K562 (cell line): ENCODE results near the gene SLC39A11. TPM values are rescaled to one million over a fixed set of nuclear protein-coding genes. Genes with fewer than 3 reads are reported as not detected.

Source experiments
- polyA plus RNA-seq, 8 experiments: library from polyadenylated mRNA; depleted of rRNA in 4 of 8; stranded (reverse) in 5 of 8; unstranded in 3 of 8; fragments of >200 nt; fragmentation: Nextera tagmentation in 2 of 8; fragmentation: Illumina TruSeq in 1 of 8; extraction: Ambion mirVana in 2 of 8; extraction: Trizol in 1 of 8; gene quantifications; 2 replicates each; pipeline versions ENCODE4 v1.2.1 to v1.2.3, GENCODE V29; 2011 to 2014; ENCODE audit warnings: inconsistent platforms in 1 of 8, missing spikeins in 1 of 8
- total RNA-seq, 7 experiments: library from RNA; depleted of rRNA in 6 of 7; stranded (reverse); fragments of >200 nt in 6 of 7; fragmentation: Illumina TruSeq in 2 of 7; extraction: Trizol in 2 of 7; gene quantifications; 2 replicates each; pipeline versions ENCODE4 v1.2.1 to v1.2.3, GENCODE V29; 2011 to 2021; ENCODE audit warnings: low replicate concordance in 1 of 7
- TF ChIP-seq, protein P1 (sequence below): fragments of 200-600 bp; sonication (generic); IDR thresholded peaks from one replicate; pipeline ENCODE4 v1.6.1; 2012; ENCODE audit warnings: mild to moderate bottlenecking, low read depth, low read length, inconsistent platforms

The SLC39A11 gene
- total and polyA plus RNA-seq, 9 of the 15 experiments (the other 6 are each of a cell fraction or from before 2014, with no cell fraction given) = 10.5 to 26.4 (median 13.4) TPM

DNA sequence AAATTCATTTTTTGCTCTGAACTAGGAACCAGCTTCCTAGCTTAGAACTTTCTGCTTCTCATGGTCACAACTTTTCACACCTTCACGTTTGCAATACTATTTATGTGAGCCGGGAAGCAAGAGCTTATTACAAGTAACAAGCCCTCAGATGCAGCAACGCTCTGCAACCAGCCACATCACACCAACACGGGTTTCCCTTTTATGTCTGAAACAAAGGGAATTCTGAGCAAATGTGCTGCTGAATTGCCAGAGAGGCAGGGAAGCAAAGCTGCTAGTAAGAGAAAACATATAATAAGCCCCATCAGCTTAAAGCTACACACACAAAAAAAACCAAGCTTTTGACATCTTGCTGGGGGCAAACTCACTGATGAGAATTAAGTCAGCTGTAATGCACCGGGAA lies 122.2 kb downstream of the SLC39A11 start (continued):
- TF ChIP-seq, protein P1, sequence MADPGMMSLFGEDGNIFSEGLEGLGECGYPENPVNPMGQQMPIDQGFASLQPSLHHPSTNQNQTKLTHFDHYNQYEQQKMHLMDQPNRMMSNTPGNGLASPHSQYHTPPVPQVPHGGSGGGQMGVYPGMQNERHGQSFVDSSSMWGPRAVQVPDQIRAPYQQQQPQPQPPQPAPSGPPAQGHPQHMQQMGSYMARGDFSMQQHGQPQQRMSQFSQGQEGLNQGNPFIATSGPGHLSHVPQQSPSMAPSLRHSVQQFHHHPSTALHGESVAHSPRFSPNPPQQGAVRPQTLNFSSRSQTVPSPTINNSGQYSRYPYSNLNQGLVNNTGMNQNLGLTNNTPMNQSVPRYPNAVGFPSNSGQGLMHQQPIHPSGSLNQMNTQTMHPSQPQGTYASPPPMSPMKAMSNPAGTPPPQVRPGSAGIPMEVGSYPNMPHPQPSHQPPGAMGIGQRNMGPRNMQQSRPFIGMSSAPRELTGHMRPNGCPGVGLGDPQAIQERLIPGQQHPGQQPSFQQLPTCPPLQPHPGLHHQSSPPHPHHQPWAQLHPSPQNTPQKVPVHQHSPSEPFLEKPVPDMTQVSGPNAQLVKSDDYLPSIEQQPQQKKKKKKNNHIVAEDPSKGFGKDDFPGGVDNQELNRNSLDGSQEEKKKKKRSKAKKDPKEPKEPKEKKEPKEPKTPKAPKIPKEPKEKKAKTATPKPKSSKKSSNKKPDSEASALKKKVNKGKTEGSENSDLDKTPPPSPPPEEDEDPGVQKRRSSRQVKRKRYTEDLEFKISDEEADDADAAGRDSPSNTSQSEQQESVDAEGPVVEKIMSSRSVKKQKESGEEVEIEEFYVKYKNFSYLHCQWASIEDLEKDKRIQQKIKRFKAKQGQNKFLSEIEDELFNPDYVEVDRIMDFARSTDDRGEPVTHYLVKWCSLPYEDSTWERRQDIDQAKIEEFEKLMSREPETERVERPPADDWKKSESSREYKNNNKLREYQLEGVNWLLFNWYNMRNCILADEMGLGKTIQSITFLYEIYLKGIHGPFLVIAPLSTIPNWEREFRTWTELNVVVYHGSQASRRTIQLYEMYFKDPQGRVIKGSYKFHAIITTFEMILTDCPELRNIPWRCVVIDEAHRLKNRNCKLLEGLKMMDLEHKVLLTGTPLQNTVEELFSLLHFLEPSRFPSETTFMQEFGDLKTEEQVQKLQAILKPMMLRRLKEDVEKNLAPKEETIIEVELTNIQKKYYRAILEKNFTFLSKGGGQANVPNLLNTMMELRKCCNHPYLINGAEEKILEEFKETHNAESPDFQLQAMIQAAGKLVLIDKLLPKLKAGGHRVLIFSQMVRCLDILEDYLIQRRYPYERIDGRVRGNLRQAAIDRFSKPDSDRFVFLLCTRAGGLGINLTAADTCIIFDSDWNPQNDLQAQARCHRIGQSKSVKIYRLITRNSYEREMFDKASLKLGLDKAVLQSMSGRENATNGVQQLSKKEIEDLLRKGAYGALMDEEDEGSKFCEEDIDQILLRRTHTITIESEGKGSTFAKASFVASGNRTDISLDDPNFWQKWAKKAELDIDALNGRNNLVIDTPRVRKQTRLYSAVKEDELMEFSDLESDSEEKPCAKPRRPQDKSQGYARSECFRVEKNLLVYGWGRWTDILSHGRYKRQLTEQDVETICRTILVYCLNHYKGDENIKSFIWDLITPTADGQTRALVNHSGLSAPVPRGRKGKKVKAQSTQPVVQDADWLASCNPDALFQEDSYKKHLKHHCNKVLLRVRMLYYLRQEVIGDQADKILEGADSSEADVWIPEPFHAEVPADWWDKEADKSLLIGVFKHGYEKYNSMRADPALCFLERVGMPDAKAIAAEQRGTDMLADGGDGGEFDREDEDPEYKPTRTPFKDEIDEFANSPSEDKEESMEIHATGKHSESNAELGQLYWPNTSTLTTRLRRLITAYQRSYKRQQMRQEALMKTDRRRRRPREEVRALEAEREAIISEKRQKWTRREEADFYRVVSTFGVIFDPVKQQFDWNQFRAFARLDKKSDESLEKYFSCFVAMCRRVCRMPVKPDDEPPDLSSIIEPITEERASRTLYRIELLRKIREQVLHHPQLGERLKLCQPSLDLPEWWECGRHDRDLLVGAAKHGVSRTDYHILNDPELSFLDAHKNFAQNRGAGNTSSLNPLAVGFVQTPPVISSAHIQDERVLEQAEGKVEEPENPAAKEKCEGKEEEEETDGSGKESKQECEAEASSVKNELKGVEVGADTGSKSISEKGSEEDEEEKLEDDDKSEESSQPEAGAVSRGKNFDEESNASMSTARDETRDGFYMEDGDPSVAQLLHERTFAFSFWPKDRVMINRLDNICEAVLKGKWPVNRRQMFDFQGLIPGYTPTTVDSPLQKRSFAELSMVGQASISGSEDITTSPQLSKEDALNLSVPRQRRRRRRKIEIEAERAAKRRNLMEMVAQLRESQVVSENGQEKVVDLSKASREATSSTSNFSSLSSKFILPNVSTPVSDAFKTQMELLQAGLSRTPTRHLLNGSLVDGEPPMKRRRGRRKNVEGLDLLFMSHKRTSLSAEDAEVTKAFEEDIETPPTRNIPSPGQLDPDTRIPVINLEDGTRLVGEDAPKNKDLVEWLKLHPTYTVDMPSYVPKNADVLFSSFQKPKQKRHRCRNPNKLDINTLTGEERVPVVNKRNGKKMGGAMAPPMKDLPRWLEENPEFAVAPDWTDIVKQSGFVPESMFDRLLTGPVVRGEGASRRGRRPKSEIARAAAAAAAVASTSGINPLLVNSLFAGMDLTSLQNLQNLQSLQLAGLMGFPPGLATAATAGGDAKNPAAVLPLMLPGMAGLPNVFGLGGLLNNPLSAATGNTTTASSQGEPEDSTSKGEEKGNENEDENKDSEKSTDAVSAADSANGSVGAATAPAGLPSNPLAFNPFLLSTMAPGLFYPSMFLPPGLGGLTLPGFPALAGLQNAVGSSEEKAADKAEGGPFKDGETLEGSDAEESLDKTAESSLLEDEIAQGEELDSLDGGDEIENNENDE = no peak
- TF ChIP-seq, all 486 proteins: peak for 0
